ENCODE data around the gene ARL16.

ARL16 gene

GRCh38 chr17:81686614-81687013, 3.0 kb upstream of the ARL16 start:
- no peak for DNase-seq (ENCODE audit: extremely low spot score)
- no peak for TF ChIP-seq SP1 (IDR thresholded peaks at IDR 0.05)
- TF ChIP-seq NFRKB (IDR thresholded peaks at IDR 0.05): no peak
- no peak for TF ChIP-seq PKNOX1 (IDR thresholded peaks at IDR 0.05)
- TF ChIP-seq TARDBP (IDR thresholded peaks at IDR 0.05): no peak
- no peak for TF ChIP-seq HDGF (IDR thresholded peaks at IDR 0.05; ENCODE audit: borderline replicate concordance)
- no peak for TF ChIP-seq ELF4 (IDR thresholded peaks at IDR 0.05)
- TF ChIP-seq ZNF384 (IDR thresholded peaks at IDR 0.05): no peak
- TF ChIP-seq ARNT (IDR thresholded peaks at IDR 0.05): no peak
- no peak for TF ChIP-seq L3MBTL2 (conservative IDR thresholded peaks at IDR 0.05)
- no peak for TF ChIP-seq BHLHE40 (IDR thresholded peaks at IDR 0.05; ENCODE audit: borderline replicate concordance)
- TF ChIP-seq LEF1 (IDR thresholded peaks at IDR 0.05; ENCODE audit: borderline replicate concordance): no peak
- TF ChIP-seq FOXA1 (IDR thresholded peaks at IDR 0.05): no peak
- TF ChIP-seq SUZ12 (IDR thresholded peaks at IDR 0.05): no peak
- no peak for TF ChIP-seq FOXK2 (IDR thresholded peaks at IDR 0.05)
- TF ChIP-seq FOXM1 (IDR thresholded peaks at IDR 0.05; ENCODE audit: borderline replicate concordance): no peak
- no peak for TF ChIP-seq CTBP1 (IDR thresholded peaks at IDR 0.05; ENCODE audit: borderline replicate concordance)
- POLR2A ChIA-PET: interaction anchor here (6.2 kb wide), 1 partner anchor 16 kb away, joined by 120 read pairs; the partner anchor contains the start of gene MRPL12
- CTCF ChIA-PET: no interaction called here

- no peak for DNase-seq (ENCODE audit: extremely low spot score)
- CTCF ChIA-PET: interaction anchor here (1.4 kb wide), 1 partner anchor 17 kb away, joined by 4 read pairs; the partner anchor contains the start of gene MRPL12
- POLR2A ChIA-PET: interaction anchor here (0.9 to 6.2 kb wide), 4 partner anchors 11 to 22 kb away, joined by 3 to 120 read pairs (median 26); partner anchors contain the start of gene MRPL12
- no peak for TF ChIP-seq FOXA1 (IDR thresholded peaks at IDR 0.05)
- no peak for TF ChIP-seq LEF1 (IDR thresholded peaks at IDR 0.05; ENCODE audit: borderline replicate concordance)
- no peak for TF ChIP-seq NFRKB (IDR thresholded peaks at IDR 0.05)
- TF ChIP-seq BHLHE40 (IDR thresholded peaks at IDR 0.05; ENCODE audit: borderline replicate concordance): no peak
- TF ChIP-seq HDGF (IDR thresholded peaks at IDR 0.05; ENCODE audit: borderline replicate concordance): no peak
- no peak for TF ChIP-seq CTBP1 (IDR thresholded peaks at IDR 0.05; ENCODE audit: borderline replicate concordance)
- no peak for TF ChIP-seq FOXM1 (IDR thresholded peaks at IDR 0.05; ENCODE audit: borderline replicate concordance)
- TF ChIP-seq PKNOX1 (IDR thresholded peaks at IDR 0.05): no peak
- no peak for TF ChIP-seq SP1 (IDR thresholded peaks at IDR 0.05)
- TF ChIP-seq ELF4 (IDR thresholded peaks at IDR 0.05): no peak
- no peak for TF ChIP-seq SUZ12 (IDR thresholded peaks at IDR 0.05)
- no peak for TF ChIP-seq L3MBTL2 (conservative IDR thresholded peaks at IDR 0.05)
- TF ChIP-seq TARDBP (IDR thresholded peaks at IDR 0.05): no peak
- TF ChIP-seq FOXK2 (IDR thresholded peaks at IDR 0.05): no peak
- TF ChIP-seq ARNT (IDR thresholded peaks at IDR 0.05): no peak
- no peak for TF ChIP-seq ZNF384 (IDR thresholded peaks at IDR 0.05)
Observed at GRCh38 chr17:81685108-81685507, 1.5 kb upstream of the ARL16 start.

GRCh38 chr17:81684442-81684911, 880 bp upstream of the ARL16 start:
- TF ChIP-seq L3MBTL2 (conservative IDR thresholded peaks at IDR 0.05): peak; percentile 99
- TF ChIP-seq FOXA1 (IDR thresholded peaks at IDR 0.05): no peak
- CTCF ChIA-PET: interaction anchor here (0.6 to 1.4 kb wide), 3 partner anchors 18 to 25 kb away, joined by 3 to 4 read pairs (median 3); partner anchors contain the start of gene MRPL12
- DNase-seq (ENCODE audit: extremely low spot score): no peak
- POLR2A ChIA-PET: interaction anchor here (0.9 to 6.2 kb wide), 10 partner anchors 10 to 242 kb away, joined by 3 to 120 read pairs (median 8); partner anchors contain the start of genes CCDC137, MRPL12, OXLD1 and PDE6G

GRCh38 chr17:81683208-81683583, 401 bp downstream of the ARL16 start:
- ChIA-PET POLR2A (interaction anchor here (0.8 to 6.2 kb wide), 15 partner anchors 9 to 388 kb away, joined by 3 to 120 read pairs (median 7); partner anchors contain the start of genes CCDC137, CENPX, LRRC45 and MRPL12), CTCF (interaction anchor here (0.9 to 1.7 kb wide), 3 partner anchors 19 to 186 kb away, joined by 3 to 5 read pairs (median 3); partner anchors contain the start of gene MRPL12)
- DNase-seq (ENCODE audit: extremely low spot score): no peak
- no peak for TF ChIP-seq TARDBP (IDR thresholded peaks at IDR 0.05)
- TF ChIP-seq FOXM1 (IDR thresholded peaks at IDR 0.05; ENCODE audit: borderline replicate concordance): no peak
- TF ChIP-seq ELF4 (IDR thresholded peaks at IDR 0.05): no peak
- no peak for TF ChIP-seq SUZ12 (IDR thresholded peaks at IDR 0.05)
- TF ChIP-seq HDGF (IDR thresholded peaks at IDR 0.05; ENCODE audit: borderline replicate concordance): no peak
- TF ChIP-seq CTBP1 (IDR thresholded peaks at IDR 0.05; ENCODE audit: borderline replicate concordance): no peak
- no peak for TF ChIP-seq BHLHE40 (IDR thresholded peaks at IDR 0.05; ENCODE audit: borderline replicate concordance)
- no peak for TF ChIP-seq FOXK2 (IDR thresholded peaks at IDR 0.05)
- TF ChIP-seq FOXA1 (IDR thresholded peaks at IDR 0.05): no peak
- TF ChIP-seq ARNT (IDR thresholded peaks at IDR 0.05): no peak
- no peak for TF ChIP-seq SP1 (IDR thresholded peaks at IDR 0.05)
- TF ChIP-seq NFRKB (IDR thresholded peaks at IDR 0.05): no peak
- no peak for TF ChIP-seq L3MBTL2 (conservative IDR thresholded peaks at IDR 0.05)
- no peak for TF ChIP-seq LEF1 (IDR thresholded peaks at IDR 0.05; ENCODE audit: borderline replicate concordance)
- no peak for TF ChIP-seq PKNOX1 (IDR thresholded peaks at IDR 0.05)
- no peak for TF ChIP-seq ZNF384 (IDR thresholded peaks at IDR 0.05)

GRCh38 chr17:81682565-81683207, 911 bp downstream of the ARL16 start:
- ChIA-PET POLR2A (interaction anchor here (1.2 to 6.2 kb wide), 12 partner anchors 9 to 387 kb away, joined by 3 to 120 read pairs (median 10); partner anchors contain the start of genes CCDC137, CENPX, LRRC45 and MRPL12), CTCF (interaction anchor here (1.7 kb wide), 1 partner anchor 20 kb away, joined by 5 read pairs; the partner anchor contains the start of gene MRPL12)
- no peak for DNase-seq (ENCODE audit: extremely low spot score)
- TF ChIP-seq ZNF384 (IDR thresholded peaks at IDR 0.05) (no peak), PKNOX1 (IDR thresholded peaks at IDR 0.05) (no peak), SP1 (IDR thresholded peaks at IDR 0.05) (no peak), HDGF (IDR thresholded peaks at IDR 0.05; ENCODE audit: borderline replicate concordance) (no peak), NFRKB (IDR thresholded peaks at IDR 0.05) (no peak), BHLHE40 (IDR thresholded peaks at IDR 0.05; ENCODE audit: borderline replicate concordance) (no peak)

Measured in HEK293T (cell line).